GM04503 (cell line): ENCODE results near the gene ACVR2B.

Experiments used
- DNase-seq: peaks from one replicate; pipeline ENCODE4 v3.0.0-alpha.2; 2012; ENCODE audit warnings: low read depth

The ACVR2B gene

DNA sequence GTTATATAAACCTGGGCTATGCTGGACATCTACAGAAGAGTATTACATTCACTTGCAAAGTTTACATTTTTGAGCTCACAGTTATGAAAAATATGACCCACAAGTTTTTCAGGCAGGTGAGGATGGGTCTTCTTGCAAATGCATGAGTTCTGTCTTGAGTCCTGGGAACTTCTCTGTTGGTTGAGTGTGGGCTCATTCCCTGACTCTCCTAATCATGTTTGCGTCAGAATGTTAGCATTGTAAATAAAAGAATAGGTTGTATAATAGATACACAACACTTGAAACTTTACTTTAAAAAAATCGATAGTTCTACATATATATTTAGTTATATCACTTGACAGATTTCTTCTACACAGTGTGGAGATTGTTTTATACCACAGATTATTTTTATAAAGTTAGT is 35.3 kb downstream of the ACVR2B start:
- no peak for DNase-seq

DNA sequence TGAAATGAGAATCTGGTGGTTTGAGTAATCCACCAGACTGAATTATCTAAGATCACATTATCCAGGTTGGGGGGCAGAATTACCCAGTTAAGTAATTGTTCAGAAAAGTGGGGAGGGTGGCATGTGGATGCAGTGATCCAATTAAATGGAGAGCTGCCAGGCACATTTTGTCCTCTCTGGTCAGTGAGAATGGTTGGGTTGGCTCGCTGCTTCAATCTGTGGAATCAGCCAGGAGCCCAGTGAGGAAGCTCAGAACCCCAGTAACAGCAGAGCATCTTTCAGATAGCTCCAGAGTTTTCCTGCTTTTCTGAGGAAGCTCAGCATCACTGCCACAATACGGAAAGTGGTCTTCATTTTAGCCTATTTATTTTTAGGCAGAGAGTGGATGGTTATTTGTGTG is 36.1 kb downstream of the ACVR2B start:
- DNase-seq = no peak

DNA sequence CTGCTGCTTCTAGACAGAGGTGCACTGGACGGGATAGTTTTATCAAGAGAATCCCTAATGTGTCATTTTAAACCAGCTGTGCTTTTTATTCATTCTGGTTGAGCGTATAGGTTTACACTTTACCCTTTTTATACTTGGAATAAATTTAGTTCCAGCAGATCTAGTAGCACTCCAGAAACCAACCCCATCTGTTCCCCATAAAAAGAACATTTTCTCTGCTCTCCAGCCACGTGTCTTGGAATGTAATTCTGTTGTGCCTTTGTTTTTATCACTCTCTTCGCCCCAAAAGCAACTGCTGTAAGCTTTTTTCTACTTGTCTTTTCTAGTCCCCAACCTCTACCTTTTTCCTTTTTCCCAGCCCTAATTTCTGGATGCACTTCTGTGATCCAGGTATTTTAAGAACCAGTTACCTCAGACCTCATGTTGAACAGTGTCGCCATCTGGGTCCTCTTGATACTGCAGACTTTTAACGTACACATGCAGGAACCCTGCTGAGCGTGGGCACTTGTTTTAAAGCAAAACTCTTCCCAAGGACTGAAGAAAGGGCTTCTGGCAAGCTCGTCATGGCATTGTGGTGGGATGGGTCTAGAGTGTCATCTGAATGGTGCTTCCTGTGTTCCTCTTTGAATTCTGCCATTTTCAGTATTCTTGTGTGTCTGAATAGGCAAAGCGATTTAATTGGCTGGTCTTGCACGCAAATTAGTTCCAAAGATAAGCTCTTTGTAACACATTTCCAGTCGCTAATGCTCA is 36.8 kb downstream of the ACVR2B start:
- DNase-seq = no peak

DNA sequence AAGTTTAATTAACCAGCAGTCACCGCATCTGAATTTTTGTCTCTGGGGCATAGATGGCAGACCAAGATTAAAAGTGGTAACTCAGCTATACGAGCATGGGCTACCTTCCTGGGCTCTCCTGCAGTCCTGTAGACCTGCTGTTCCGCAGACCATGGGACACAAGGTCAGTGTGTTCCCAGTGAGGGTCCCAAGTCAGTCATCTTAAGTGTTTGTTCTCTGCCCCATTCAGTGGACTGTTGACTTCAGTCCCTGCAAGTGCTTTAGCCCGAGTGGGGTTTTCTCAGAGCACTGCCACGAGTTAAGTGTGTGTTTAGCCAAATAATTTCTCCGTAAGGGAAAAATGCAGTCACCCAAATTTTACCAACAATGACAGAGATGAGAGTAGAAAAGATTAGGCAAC is 37.5 kb downstream of the ACVR2B start:
- no peak for DNase-seq

DNA sequence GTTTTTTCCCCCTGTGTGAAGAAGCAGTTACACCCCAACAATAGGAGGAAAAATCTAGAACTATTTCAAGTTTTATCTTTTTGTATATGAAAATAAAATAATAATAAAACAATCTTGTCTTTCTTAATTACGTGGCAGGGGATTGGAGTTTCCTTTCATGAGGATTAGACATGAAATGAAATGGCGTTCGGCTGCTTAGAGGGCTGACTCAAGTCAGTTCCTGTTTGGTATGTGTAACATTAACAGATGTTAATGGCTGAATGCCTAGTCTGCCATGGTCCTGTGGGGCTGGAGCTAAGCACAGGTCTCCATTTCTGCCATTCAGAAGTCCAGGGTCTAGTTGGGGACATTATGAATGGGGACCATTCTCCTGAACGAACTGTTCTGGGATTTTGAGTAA is 39.3 kb downstream of the ACVR2B start:
- no peak for DNase-seq

DNA sequence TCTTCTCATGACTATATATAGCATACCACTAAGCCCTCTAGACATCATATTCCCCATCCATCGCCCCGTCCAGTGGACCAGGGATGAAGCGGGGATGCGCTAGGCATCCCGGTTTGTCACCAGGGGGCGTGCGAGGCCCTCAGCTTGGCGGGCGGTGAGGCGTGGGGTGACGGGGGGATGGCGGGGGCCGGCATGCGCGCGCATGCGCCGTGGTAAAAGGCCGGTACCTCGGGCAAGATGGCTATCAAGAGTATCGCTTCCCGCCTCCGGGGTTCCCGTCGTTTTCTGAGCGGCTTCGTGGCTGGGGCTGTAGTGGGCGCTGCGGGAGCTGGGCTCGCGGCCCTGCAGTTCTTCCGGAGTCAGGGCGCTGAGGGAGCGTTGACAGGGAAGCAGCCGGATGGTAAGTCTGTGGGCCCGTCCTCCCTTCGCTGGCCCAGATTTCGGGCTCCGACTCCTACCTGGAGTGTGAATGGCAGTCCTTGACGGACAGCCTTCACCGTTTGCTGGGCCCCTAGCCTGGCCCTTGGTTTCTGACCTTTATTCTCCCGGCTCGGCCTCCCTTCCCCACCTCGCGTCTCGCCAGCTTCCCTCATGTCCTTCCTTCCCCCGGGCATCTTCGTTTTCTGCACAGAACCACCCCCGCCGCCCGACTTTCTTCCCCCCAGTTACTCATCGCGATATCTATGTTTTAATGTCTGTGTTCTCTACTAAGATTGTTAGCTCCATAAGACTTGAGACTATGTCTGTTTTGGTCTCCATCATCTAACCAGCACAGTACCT is 42.6 kb downstream of the ACVR2B start, which contains the start of gene EXOG:
EXOG (plus strand) TSS at position 210 of the 780 bp plus-strand sequence; CDS start at position 238, 28 bp downstream.
- DNase-seq = peak; percentile 37

DNA sequence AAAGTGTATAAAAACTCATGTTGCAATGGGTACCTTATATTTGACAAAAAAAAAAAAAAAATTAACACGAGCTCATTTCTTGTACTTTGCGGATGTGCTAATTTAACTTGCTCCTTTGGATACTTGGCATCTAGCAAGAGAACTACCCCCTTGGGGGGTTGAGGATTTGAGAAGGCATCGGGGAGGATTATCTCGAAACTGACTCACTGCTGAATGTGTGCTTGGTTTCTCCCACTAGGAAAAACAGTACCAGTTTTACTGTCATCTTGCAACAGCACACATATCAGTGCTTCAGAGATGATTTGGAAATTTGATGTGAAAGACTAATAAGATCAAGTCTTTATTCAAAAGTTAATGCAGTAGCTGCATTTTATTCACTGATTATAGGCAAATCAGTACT is 43.3 kb downstream of the ACVR2B start:
- DNase-seq = no peak

DNA sequence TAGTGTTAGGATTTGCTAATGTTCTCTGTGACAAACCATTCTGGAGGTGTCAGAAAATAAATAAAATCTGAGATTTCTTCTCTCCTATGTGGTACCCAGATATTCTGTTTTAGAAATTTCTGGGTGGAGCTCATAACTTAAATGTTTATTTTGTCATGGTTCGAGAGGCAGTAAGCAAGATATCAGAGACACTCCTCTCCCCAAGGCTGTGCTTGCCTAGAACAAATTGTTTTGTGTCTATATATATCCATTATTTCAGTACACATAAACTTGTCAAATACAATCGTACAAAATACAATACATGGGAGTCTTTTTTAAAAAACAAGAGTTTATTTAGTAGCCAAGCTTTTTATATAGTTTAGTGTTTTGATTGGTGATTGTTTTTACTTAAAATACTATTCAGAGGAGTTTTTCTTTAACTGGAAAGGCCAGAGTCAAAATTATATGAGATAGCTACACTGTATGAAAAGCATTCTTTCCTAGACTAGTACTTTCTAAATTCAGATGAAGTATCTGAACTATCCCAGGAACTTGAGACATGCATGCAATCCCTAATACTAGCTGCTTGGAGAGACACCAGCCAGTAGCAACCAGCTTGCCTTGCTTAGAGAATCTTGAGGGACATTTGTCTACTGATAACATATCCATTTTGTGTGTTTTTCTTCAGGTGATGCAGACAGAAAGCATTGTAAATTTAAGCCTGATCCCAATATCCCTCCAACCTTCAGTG is 47.2 kb downstream of the ACVR2B start:
- no peak for DNase-seq

DNA sequence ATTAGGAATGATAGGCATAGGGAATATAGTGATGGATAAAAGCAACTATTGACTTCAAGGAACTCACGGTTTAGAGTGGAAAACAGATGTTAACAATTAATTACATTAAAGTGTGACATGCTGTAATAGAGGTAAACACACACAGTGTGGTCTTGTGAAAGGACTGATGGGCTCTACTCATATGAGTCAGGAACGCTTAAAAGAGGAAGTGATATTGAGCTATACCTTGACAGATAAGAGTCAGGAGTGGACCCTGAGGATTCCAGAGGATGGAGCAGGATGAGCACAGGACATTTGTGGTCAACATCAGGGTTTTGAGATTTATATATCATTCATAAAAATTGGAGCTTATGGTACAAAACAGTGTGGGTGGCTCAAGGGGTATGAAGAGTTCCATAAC is 53.4 kb downstream of the ACVR2B start:
- no peak for DNase-seq

DNA sequence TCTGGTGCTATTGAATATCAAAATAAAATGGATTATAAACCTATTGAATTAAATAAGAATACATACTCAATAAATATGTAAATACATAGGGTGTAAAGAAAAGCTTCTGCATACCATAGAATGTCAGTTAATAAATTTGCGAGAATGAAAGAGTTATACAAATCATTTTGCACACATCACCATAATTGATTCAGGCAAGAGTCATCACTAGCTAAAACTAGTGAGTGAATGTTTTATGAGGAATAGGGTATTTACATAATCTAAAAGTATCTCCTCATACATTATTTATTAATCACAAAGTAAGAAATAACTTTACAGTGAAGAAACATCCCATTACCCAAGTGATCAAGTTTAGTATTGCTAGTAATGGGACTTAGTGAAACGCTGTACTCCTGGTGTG is 56.0 kb downstream of the ACVR2B start:
- DNase-seq = no peak

DNA sequence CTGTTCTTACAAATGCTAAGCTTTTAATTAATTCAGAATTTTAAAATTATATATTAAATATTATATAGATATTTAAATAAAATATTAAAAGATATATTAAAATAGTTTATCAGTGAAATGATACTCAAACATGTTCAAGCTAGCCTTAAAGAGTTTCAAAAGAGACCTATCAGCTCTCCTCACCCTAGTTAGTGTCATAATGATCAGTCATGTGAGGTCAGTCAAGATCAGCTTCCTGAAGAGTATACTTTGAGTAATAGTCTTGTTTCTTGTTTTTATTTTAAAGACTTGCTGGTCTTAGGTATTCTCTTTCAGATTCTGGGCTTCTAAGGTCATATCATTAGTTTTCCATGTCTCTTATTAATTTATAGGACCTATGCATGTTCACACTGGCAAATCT is 56.9 kb downstream of the ACVR2B start:
- DNase-seq = no peak

DNA sequence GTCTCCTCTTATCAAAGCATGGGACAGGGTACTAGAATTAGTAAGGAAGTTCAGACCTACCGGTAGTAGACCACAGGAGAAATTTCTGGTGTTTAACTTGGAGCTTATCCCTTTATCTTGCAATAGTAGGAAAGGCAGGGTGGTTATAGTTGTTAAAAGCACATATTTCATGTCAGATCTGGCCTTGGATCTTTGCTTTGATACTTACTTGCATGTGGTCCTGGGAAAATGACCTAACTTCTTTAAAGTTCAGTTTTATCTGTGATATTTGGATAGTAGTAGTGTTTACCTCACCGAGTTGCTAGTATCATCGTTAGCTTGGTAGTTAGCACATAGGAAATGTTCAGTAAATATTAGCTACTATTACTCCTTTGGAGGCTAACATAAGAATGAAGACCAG is 57.9 kb downstream of the ACVR2B start:
- DNase-seq = no peak

DNA sequence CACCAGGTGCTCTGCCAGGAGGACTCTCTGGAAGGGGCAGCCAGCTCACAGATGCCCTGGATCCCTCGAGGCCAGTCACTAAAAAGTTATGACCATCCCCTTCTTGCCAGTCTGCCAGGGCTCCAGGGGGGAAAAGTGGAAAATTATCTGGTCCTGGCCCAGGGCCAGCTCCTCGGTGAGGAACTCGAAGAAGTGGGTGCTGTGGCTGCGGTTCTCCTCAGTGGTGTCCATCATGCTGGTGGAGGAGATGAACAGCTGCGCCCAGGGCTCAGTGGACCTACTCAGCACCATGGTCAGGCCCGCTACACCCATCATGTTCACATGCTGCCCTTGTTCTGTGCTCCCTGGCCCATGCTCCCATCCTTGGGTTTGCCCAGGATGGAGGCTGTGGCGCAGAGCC is 61.7 kb downstream of the ACVR2B start:
- DNase-seq = no peak

DNA sequence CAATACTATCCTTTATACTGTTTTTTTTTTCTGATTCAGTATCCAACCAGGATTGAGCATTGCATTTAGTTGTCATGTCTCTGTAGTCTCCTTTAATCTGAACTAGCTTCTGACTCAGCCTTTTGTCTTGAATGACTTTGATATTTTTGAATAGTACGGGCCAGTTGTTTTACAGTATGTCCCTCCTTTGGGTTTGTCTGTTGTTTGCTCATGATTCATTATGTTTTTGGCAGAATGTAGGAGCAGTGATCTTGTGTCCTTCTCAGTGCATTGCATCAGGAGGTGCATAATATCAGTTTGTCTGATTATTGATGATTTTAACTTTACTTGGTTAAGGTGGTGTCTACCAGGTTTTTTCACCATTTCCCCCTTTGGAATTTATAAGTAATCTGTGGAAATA is 63.0 kb downstream of the ACVR2B start:
- no peak for DNase-seq

DNA sequence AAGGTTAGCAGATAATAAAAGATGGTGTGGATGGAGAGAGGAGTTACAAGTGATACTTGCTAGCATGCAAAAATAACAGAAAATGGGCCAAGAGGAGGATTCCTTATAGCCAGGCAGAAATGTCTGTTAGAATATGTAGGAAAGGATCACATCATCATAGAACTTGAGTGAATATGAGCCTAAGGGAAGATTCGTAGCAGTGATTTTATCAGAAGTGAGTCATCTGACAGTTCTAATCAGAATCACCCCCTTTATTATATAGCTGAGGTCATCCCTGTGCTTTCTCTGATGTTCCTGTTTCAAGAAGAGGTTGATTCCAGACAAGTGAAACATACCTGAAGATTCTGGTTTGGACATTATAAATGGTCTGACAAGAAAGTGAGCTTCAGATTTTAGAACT is 65.3 kb downstream of the ACVR2B start:
- DNase-seq = no peak

DNA sequence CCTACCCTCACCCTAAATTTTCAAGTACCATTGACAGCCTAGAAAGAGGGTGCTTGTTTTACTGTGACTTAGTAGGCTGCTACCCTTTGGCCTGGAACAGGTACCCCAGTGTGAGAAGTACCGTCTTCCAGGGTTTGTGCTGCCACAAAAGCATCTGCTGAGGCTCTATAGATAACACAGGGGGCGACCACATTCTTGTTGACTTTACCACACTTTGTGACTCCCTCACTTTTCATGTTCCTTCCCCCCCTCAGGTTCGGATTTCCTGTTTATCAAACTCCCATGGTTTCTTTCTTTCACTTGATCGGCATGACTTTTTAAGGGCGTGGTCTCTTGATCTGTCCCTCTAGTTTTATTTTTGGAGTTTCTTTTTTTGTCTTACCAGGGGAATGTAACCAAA is 66.0 kb downstream of the ACVR2B start:
- no peak for DNase-seq

DNA sequence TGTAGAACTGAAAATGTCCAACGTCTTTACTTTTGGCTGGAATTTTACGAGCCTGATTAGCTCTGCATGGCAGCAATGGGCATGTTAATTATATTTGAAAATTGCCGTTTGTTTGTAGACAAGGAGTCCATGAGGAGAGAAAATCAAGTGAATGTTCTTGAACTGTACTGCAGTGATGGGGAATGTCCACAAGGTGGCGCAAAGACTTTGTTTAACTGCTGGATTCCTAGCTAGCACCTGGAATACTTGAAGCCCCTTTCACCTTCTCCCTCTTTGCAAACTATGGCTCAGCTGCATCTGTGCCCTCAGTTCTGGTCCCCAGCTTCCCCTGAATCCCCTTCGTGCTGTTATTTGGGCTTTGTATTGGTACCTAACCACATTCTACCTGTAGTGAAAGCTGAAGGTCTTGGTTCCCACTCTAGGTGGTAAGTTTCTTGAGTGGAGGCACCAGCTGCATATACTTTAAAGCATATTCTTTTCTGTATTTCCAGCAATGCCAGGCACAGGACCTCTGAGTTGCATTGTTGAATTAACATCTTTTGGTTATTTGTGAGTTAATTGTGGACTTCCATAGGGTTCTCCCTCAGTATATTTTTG is 67.8 kb downstream of the ACVR2B start:
- DNase-seq = no peak

DNA sequence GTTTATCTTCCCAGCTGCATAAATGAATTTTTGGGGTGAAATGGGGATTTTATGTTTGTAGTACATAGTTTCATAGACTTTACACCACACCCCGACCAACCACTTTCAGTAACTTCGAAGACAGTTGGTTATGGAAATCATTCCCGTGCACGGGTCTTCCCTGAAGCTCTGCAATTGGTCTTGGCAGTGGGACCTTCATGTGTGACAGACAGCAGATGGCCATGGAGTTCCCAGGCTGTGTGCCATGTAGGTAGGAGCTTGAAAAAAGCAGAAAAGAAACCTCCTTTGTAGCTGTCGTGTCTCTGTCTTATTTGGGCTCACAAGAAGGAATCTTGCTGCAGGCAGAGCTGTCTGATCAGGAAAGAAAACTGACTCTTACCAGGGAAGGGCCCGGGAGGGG is 68.3 kb downstream of the ACVR2B start:
- DNase-seq = no peak

DNA sequence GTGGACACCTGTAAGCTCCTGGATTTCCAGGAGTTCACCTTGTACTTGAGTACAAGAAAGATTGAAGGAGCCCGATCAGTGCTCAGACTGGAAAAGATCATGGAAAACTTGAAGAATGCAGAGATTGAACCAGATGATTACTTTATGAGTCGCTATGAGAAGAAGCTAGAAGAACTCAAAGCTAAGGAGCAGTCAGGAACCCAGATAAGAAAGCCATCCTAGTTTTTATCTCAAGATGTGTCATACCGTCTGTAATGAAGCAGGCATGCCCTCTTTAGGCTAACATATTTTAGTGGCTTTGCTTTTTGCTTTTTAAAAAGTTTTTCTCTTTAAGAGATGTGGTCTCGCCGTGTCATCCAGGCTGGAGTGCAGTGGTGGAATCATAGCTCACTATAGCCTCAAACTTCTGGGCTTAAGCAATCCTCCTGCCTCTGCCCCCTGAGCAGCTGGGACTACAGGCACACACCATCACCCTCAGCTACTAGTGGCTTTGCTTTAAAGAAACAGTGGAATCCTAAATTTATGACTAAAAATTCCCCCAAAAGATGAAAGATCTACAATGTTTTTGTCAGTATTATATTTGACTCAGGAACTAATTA is 70.5 kb downstream of the ACVR2B start:
- no peak for DNase-seq

DNA sequence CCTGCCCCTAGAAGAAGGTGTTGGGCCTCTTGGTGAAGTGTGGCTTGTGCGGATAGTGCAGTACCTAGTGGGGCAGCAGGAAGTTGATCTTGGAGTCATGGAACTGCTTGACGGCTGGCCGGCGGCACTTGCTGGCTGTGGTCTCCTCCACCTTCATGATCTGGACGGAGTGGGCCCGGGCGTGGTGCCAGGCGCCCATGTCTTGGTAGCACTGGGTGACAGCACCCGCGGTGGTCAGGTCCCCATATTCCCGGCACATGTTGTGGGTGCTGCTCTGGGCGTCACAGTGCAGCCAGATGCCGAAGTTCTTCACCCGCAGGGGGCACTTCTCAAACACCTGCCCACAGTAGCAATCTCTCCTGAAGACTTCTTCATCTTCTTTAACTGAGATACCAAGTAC is 73.1 kb downstream of the ACVR2B start:
- DNase-seq = no peak

DNA sequence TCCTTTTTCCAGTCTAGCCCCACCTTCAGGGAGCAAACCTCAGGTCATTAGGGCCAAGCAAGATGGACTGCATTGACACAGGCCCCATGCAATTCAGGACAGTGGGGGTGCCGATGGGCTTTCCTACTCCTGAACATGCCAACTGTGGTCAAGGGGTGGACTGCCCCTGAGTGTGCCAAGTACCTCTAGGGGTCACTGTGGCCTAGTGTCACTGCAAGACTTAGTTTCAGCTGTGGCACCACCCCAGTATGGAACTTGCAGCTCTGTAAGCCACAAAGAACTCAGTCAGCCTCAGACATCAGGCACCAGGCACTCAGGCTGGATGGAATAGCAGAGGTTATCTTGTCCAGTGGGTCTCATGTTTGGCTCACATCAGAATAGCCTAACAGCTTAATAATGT is 74.8 kb downstream of the ACVR2B start:
- DNase-seq = no peak

DNA sequence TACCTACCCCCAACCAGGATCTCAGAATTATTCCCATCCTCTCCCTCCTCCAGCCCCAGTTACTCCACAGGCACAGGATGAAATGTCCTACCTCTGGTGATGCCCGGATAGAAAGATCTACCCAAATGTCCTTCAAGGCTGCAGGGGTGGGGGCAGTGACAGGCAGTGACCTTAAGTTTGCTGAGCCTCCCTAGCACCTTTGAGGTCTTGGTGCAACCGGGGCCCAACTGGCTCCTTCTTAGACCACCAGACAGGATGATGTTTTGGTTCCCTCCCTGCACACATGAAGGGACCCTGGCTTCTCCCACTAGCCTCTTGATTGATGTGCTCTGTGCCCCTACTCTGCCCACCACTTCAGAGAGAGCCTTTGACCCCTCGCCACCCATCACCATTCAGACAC is 78.8 kb downstream of the ACVR2B start:
- DNase-seq = no peak
